Activated CD8-positive, alpha-beta memory T cell treated with anti-CD3 and anti-CD28 coated beads for 1 hour (primary cell): Measurements from ENCODE around the gene TMEM117.

Experiments
- DNase-seq, 2 donors: peaks; one replicate each; pipeline ENCODE4 v3.0.0-alpha.2; 2020; ENCODE audit warnings: low read depth in 1 of 2; ENCODE audit errors: extremely low read depth in 1 of 2

Gene TMEM117

DNA sequence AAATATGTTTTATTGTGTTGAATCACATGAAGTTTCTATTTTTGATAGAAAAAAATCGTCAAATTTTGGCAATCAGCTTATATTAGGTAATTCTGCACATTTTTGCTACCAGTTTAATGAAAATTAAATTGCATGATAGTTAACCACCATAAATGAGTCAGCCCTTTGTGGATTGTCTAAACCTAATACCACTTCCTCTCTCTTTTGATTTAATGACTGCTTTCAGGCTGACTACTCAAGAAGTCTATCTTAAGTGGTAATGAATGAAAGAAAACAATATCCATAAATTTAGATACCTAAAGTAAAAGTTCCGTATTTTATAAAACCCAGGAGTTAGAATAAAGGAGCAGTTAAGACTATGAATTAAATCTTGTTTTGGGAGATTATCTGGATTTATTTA, 450.5 kb downstream of the TMEM117 start:
- DNase-seq = no peak

DNA sequence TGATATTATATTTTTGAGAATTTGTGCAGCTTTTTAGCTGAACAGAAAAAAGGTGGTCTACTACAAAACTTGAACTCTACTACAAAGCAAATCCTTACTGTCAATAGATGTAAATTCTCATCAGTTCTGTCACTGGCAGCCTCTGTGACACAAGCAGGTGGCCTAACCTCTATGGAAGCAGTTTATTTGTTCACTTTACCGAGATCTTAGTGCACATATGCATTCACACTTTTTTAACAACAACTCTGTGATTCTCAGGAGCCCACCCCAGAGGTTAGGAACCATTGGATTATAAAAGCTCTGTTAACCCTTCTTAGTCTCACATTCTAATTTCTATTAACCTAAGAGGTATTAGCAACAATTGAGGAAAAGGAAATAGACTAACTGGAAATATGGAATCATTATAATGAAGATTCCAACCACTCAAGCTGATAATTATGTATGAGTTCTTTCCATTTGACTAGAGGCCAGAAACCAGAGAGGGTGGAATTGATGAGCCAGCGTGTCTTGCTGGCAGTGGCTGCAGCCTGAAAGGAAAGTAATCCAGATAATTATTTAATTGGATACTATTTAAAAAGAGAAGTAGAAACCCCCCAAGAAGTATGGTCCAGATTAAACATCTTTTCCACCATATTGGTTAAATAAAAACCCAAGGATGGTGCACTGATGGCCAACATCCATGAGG, 451.1 kb downstream of the TMEM117 start:
- no peak for DNase-seq

DNA sequence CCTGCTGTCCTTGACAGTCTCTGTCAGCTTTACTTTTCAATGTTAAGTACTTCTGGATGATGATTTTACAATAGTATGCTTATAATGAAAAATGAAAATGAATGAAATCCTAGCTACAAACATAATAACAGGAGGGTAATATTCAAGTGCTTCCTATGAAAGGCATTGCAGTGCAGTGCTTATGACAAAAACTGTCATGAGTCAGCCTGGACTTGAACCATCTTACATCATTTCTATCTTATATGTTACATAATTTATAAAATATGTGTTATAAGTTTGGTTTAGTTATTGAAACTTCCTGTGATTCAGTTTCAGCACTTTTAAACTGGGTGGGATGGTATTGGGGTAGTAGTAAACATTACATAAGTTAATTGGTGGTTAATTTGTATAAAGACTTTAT, 451.7 kb downstream of the TMEM117 start:
- no peak for DNase-seq

DNA sequence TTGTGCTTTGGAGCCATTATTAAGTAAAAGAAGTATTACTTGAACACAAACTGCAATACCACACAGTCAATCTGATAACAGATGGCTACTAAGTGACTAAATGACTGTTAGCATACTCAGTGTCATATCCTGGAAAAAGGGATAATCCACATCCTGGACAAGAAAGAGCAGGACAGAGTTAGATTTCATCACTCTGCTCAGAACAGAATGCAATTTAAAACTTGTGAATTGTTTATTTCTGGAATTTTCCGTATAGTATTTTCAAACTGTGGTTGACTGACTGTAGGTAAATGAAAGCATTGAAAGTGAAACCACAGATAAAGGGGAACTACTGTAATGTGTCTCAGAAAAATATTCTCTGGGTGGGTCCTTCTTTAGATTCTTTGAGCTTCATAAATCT, 458.8 kb downstream of the TMEM117 start:
- no peak for DNase-seq

DNA sequence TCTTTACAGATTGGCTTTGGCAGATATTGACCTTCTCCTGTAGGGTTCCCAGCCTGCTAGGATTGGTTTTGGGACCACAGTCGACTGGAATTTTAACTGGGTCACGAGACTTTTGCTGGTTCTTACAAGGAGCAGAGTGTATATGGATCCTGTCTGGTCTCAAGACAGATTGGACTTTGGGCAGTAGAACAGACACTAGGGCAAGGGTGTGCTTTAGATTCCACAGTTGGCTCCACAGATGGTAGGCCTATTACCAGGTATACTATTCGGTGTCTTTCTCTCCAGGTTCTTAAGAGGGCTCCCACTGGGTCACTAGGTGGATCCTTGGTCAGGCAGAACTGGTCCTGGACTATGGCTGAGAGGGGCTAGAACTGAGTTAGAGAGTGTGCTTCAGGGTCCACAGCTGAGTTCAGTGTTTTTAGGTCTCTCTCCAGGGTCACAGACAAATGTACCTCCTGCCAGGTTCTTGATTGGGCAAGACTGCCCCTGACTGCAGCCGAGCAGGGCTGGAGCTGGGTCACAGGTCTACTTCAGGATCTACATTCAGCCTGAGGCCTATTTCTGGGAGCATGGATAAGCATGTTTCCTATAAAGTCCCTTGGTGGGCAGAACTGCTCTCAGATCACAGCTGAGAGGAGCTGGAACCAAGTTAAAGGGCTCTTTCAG, 460.2 kb downstream of the TMEM117 start:
- DNase-seq = no peak

DNA sequence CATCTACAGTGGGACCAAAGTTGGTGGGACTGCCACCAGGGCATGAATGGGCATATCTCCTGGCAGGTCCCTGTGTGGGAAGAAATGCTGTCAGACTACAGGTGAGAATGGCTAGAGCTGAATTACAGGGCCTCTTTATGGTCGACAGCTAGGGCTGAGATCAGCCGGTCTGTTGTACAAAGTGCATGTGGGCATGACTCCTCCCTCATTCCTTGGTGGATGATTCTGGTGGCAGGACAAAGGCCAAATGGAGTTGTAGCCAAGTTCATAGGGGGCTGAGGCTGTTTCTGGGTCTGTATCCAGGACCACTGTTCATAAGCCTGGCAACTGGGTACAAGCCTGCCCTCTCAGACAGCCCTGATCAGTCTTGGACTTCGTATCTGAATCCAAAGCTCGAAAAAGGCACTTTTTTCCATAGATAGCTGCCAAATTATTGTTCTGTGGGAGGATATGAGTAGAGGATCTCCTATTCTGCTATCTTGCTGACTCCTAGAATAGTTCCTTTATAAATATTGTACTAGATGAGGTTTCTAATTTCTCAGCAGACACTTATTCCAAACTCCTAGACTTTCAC, 460.8 kb downstream of the TMEM117 start:
- DNase-seq = no peak

DNA sequence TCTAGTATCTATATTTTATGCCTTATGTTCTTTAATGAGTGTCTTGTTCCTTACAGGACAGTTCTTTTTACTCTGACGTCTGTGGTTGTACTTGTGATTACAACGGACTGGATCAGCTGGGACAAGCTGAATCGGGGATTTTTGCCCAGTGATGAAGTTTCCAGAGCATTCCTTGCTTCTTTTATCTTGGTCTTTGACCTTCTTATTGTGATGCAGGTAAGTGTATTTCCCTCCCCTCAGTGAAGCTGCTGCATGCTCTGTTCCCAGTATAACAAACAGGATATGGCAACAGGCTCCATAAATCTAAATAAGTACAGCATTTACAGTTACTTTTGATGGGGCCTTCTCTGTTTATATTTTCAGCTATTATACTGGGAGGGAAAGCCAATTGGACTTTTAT, 463.6 kb downstream of the TMEM117 start:
- DNase-seq = no peak

DNA sequence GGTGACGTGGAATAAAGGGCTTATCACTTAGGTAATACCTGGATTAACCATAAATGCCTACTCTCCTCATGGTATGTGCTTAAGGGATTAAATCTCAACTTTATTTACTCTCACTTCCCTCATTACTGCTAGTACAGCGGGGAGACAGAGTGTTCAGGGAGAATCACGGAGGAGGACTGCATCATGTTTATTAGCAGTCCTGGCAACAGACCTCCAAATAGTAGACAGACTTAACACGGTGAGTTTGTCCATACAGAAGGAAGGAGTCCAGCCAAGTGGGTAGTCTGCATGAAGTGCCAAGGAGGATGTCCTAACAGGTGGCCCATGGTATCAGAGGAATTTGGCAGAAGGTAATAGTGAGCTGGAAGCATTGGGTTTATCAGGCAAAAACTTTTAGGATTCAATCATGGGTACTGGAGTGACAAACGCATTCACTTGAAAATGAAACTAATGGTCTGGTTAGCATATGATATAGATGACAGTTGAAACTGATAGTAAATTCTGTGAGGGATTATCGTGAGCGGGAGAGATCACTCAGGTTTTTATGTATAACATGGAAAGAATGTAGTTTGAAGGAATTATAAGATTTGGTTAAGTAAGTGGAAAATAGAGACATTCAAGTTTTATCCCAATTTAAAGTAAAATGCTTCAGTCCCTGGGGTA, 471.8 kb downstream of the TMEM117 start:
- no peak for DNase-seq

DNA sequence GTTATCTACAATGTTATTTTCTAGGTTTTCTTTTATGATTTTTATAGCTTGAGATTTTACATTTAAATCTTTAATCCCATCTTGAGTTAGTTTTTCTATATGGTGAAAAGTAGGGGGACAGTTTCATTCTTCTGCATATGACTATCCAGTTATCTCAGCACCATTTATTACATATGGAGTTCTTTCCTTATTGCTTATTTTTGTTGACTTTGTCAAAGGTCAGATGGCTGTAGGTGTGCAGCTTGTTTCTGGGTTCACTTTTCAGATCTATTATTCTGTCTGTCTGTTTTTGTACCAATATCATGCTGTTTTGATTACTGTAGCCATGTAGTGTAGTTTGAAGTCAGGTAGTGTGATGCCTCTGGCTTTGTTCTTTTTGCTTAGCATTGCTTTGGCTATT, 477.3 kb downstream of the TMEM117 start:
- DNase-seq = no peak

DNA sequence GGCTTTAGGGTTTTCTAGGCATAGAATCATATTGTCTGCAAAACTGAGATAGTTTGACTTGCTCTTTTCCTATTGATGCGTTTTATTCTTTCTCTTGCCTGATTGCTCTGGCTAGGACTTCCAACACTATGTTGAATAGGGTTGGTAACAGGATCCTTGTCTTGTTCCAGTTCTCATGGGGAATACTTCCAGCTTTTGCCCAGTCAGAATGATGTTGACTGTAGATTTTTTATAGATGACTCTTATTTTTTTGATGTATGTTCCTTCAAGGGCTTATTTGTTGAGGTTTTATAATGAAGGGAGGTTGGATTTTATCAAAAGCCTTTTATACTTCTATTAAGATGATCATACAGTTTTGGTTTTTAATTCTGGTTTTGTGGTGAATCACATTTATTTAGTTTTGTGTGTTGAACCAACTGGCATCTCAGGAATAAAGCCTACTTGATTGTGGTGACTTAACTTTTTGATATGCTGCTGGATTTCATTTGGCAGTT, 478.2 kb downstream of the TMEM117 start:
- DNase-seq = no peak

DNA sequence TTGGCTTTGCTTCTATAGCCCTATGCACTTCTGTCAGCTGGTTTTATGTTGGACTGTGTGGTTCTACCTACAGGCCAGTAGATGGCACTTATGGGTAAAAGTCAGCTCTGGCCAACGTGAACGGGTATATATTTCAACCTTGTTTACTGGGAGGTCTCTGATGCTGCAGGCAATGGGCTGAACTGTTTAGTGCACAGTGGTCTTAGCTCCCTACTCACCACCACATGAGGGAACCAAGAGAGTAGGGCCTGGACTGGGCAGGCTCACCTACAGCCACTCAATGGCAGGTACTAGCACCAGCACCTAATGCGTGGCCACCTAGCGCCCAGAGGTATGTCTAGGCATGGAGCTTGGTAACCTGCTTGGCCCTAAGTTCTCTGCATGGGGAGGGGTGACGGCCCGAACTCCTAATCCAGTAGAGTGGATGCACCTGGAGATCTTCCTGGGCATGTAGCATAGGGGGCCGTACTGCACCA, 481.8 kb downstream of the TMEM117 start:
- DNase-seq = no peak

DNA sequence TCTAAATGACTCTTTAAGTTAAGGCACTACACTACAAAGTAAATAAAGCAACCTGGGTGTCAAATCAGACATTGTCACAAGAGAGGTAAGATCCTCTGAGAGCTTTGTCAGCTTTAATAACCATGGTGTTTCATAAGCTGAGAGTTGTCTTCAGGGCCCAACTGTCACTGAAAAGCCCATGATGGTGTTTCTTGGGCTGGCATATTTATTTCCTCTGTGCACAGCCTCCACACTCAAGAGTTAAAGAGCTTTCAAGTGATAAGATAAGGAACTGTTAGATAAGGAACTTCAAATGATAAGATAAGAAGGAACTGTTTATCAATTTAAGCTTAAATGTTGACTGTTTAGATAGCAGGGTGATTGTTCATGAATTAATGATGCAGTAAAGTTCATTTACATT, 495.4 kb downstream of the TMEM117 start:
- DNase-seq = no peak

DNA sequence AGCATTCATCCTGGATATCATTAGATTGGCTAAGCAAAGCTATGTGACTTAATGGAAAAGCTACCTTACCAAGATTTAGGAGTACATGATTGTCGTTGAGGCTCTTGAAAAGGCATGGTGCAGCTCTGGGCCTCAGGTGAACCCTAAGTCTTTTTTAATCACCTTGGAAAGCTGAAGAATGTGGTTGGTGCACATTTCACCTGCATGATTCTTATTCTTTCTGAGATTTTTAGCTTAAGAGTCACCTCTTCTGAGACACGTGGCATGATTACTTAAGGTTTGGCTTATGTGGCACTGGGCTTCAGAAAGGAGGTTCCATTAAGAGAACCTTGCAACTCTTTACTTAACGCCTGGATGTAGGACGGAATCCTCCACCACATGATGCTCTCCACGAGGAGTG, 498.5 kb downstream of the TMEM117 start:
- no peak for DNase-seq

DNA sequence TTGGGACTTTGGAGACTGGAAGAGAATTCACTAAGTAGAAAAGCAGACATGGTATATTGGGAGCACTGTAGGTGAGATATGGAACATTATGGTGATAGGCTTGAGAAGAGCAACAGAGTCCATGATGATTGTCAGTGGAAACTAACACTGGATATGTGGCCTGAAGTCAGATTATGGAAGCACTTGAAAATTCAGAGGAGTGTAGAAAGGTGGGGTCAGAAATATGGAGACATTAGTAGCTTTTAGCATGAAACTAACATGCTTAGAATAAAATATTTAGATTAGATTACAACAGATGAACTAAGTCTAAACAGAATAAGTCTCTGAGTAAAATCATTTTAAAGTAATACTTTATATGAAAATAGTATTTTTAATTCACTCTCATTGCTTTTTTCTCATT, 499.1 kb downstream of the TMEM117 start:
- no peak for DNase-seq

DNA sequence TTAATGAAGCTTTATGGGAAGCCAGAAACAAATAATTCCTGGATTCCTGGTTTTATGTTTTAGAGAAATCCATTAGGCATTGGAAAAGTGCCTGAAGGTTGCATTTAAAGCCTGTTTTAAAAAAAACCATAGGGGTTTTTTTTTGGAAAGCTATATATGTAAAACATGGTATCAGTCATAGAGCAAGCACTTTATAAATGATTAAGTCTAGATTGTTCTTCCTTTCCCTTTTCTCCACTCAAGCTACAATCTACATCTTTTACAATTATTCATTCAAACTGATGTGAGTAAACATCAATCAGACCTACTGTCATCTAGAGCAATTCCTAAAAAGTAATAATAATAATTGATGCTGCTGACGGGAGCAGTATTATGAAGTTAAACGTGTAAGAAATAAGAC, 500.7 kb downstream of the TMEM117 start:
- no peak for DNase-seq

DNA sequence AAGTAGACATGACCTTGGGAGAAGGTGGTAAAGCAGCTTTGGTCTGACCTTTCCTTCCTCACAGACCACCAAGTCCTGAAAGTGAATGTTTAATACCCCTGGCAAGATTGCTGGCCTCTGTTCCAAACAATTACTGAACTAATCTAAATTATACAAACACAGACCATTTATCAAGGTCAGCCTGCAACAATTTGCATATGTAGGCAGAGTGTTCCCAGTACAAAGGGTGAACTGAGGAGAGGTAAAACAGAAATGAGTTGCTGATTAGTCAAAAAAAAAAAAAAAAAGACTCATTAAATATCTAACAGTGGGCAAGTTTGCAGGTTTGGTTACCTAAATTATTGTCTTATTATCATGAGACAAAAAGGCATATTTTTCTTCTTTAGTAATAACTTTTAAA, 506.5 kb downstream of the TMEM117 start:
- DNase-seq = no peak

DNA sequence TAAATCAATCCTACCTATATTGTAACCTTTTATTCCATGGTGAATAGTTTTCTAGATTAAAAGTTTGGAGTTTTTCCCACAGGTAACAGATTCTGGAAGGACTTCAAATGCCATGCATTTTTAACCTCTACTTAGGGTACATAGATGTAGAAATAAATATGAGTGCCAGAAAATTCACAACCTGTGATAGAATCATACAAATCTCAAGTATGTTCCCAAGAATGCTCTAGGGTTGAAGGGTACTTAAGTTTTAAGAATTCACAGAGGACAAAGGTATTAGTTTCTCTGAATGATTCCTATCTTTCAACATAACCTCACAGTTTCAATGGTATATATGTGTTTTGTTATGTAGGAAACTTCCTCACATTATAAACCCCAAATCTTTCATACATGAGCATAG, 511.3 kb downstream of the TMEM117 start:
- no peak for DNase-seq

DNA sequence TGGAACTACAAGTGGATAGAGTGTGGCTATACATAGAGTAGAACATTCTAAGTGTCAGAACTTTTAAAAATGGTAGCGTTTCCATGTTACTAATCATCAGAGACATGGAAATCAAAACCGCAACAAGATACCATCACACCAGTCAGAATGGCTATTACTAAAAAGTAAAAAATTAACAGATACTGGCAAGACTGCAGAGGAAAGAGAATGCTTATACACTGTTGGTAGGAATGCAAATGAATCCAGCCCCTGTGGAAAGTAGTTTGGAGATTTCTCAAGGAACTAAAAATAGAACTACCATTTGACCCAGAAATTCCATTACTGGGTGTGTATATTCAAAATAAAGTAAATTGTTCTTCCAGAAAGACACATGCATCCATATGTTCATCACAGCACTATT, 521.6 kb downstream of the TMEM117 start:
- DNase-seq = no peak

DNA sequence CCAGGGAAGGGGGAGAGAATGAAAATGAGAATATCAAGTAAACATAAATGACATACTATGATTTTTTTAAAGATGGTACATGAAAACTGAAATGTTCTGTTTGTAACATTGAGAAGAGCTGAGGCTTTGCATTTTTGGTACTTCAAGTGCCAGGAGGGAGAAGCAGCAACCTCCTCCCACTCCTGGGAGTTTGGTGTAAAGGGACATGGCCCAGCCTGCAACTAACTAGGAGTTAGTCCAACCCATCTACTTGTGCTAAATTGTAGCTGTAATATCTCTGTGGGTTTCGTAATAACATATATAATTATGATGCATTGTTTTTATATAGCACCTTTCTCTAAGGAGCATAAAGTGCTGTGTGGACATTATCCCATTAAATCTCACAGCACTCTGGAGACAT, 522.8 kb downstream of the TMEM117 start:
- DNase-seq = no peak

DNA sequence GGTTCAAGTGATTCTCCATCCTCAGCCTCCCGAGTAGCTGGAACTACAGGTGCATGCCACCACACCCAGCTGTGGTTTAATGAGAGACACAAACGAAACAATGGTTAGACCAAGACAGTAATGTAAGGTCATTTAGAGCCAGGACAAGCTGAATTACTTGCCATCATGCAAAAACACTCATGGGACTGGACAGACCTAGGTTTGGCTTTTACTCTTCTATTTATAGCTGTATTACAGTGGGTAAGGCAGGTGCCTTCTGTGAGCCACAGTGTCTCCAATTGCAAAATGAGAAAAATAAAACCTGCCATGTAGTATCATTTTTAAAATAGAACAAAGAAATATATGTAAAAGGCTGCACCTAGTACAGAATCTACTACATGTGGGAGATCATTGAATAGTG, 527.1 kb downstream of the TMEM117 start:
- DNase-seq = no peak

DNA sequence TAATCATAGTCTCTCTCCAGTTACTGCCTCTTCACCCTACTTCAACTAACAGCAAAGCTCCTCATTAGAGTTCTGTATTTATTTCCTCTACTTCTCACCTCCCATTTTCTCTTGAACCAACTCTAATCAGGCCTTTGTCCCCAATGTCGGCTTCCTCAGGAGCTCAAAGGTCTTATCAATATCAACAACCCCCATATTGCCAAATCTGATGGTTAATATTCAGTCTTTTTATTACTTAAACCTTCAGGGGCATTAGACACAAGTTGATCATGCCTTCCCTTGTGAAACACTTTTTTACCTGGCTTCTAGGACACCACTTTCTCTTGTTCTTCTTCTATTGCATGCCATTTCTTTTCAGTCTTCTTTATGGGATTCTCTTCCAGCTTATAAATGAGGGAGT, 531.3 kb downstream of the TMEM117 start:
- DNase-seq = no peak

DNA sequence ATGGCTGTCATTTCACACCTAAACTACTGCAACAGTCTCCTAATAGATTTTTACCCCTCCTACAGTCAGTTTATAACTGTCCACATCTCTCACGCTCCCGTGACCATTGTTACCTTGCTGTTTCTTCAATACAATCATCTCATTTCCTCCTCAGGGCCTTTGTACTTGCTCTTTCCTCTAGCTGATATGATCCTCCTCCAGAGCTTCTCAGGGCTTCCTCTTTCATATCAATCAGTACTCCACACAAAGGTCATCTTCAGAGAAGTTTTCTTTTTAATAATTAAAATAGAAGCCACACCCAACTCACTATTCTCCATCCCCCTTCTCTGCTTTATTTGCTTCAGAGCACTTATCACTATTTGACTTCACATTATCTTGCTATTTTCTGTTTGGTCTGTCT, 532.0 kb downstream of the TMEM117 start:
- no peak for DNase-seq
